CD4-positive, alpha-beta T cell treated with Interleukin-6 at 100 ng/mL for 8 hours (primary cell): Measurements from ENCODE around the gene ARMH3.
"Not testable (repeated sequence)": the region's sequence is repeated elsewhere in the genome, so short reads cannot be mapped to it uniquely, and the experiment has no call there.

Source experiments
- DNase-seq: peaks from one replicate; pipeline ENCODE4 v3.0.0-alpha.2; 2020; ENCODE audit warnings: mixed read lengths, low spot score

Gene ARMH3

GRCh38 chr10:101980677-101981076 lies 75.3 kb downstream of the ARMH3 start:
- DNase-seq, result not testable (repeated sequence)

DNA sequence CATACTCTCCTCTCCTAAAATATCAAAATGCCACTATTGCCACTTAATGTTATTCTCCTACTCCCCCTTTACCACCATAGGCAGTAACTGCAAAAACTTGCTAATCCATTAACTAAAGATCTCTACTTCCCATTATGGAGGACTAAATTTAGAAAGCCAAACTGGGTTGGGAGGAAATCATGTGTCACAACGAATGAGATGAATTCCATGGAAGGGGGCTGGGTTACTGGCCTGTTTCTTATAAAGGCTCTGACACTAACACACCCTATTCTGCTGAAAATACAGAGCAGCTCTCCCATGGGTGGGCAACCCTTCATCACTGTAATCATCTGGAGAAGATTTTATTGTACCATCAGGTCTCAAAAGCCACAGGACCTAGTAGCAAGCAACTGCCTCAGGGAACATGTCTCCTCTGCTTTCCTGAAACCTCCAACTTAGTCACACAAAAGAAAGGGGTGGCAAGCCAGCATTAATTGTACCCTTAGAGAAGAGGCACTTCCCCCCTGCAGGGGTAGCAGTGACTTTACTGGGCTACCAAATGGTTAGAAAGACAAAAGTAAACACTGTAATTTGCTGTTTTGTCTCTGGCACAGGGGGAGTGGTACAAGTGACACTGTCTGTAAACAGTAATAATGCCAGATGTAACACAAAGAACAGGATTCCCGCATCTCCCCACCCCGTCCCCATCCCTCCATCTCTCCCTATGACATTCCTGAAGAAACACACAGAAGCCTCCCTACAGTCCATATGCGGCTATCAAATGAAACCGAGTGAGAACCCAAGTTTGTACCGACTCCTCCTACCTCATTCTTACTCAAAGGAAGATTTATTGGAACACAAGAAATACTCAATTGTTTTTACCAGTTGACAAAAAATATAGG lies 81.6 kb downstream of the ARMH3 start:
- DNase-seq, result no peak

- no peak for DNase-seq
These were observed 83.2 kb downstream of the ARMH3 start for GRCh38 chr10:101972761-101973160.

GRCh38 chr10:101969412-101969922 lies 86.5 kb downstream of the ARMH3 start:
- no peak for DNase-seq

- no peak for DNase-seq
These were observed 87.0 kb downstream of the ARMH3 start for GRCh38 chr10:101968940-101969321.

DNA sequence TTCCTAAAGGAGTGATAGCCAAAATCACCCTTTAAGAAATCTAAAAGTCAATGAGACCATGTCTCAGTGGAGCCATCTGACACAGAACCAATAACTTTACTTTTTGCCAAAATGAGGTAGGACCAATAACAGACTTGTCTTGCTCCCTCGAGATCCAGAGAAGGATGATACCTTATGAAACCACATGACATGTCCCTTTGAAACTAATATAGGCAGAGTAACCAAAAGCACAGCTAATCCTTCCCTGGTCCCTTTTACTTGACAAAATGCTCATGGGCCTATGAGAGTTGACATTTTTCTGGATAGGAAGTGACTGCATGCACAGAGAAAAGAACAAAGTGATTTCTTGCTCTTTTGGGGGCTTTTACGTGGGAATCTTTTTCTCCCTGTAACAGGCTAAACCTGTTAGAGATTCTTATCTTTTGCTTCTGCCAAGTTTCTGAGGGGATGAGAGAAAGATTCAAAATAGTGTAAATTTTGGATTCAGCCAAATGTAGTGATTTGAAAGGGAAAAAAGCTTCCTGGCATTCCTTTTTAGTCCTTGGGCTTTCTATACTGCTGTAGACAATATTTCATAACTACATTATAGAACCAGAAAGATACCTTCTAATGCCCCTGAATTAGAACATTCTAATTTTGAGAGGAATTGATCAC lies 87.6 kb downstream of the ARMH3 start:
- no peak for DNase-seq

DNA sequence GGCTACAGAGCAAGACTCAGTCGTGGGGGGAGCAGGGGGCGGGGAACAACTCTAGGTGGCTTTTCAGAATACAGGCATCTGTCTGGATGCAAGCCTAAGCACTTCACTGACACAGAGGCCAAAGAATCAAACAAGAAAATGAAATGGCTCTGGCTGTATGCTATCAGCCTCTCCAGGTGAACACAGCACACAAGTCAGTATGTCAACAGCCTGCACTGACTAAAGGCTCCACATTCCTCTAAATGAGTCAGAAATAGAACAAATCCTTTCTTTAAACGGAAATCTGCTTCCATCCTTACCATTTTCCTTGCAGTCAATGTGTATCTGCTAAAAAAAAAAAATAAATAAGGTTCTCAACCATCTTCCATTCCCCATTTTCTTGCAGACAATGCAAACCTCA lies 88.3 kb downstream of the ARMH3 start:
- DNase-seq, result no peak

DNA sequence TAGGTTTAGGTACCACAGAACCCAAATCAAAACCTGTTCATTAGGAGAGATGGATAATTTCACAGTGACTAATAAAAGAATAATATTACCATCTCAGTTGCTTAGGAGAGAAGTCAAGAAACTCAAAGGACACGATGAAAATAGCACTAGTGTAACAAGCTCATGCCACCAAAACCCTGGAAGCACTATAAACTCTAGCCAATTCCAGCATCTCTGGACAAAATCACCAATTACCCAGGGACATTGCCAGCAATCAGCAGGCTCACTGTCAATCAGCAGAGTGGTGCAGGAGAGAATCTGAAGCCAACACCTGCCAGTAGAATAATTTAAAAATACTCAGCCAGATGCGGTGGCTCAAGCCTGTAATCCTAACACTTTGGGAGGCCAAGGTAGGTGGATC lies 88.9 kb downstream of the ARMH3 start:
- no peak for DNase-seq

- DNase-seq, result no peak
These were observed 90.8 kb downstream of the ARMH3 start for GRCh38 chr10:101965075-101965765.

DNA sequence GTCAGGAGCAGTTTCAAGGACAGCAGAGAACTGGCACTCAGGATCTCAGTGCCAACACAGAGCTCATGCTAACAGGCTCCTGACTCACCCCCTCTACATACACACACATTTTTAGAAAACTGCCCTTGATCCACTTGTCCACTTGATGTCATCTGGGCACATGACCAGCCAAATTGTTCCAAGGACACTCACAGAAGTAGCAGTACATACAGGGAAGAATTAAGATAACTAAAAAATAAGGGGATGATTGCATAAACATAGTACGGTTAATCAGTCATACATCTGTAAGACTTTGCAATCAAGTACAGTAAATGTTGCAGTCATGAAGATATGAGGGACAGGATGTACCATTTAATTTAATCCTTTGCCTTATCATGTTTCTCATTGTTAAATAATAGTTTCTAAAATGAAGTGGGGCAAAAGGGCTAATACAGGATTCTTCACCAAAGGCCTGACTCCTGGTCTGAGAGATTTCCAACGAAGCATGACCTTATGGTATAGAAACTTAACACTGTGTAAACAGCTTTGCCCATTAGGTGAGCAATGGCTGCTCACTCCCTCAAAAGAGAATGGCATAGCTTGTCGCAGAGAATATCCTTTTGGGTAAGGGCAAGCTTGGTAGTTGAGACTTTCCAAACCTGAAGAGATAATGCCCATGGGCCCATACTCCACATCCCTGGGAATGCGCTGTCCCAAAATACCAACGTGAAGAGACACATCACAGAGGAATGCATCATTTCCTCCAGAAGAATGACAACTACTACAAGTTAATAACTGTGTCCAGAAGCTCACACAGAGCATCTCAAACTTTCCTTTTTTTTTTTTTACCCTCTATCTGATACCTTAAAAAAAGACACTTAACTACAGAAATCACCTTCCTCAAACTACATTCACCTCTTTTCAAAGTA lies 94.1 kb downstream of the ARMH3 start:
- no peak for DNase-seq

DNA sequence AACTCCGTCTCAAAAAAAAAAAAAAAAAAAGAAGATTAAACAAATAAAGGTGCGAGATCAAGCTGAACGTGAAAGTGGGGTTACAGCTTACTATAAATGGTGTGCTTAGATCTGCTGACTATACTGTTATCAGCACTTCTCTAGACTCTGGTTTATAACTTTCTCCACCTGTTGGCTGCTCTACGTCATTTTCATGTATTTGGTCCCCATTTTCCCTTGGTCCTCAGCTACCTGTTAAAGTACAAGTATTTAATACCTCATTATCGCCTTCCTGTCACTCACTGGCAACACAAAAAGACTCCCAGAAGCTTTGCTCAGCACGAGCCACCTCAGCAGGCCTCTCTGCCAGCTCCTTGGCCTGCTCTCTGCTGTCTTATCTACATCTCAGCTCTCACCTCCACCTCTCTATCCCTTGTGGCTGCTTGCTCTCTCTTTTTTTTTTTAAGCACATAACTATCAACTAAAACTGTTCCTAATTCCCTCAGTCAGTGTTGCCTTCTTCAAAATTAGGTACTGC lies 95.0 kb downstream of the ARMH3 start:
- no peak for DNase-seq

DNA sequence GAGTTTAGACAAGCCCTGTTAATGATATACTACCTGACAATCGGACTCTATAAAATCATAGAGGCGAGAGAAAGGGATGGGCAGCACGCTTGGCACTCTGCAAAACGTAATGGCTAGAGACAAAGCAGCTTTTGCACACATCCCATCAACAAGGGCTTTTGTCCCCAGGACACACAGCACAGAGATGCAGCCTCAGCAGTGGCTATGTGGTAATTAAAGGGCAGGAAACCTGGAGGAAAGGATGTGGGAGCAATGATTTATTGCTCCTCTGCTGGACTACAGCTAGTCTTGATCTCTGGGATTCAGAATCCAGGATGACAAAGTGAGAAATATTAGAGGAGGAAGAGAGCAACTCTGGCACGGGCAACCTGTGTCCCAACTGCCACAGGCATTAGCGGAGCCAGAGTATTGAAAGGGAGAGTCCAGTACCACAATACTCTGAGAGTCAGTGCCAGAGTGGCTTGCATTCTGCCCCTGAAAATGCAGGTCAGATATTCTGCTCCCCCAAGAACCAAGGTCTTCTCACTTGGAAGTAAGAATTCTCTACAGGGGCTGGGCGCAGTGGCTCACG lies 96.5 kb downstream of the ARMH3 start:
- DNase-seq, result no peak

- DNase-seq, result no peak
These were observed 97.3 kb downstream of the ARMH3 start for GRCh38 chr10:101958691-101959090.

DNA sequence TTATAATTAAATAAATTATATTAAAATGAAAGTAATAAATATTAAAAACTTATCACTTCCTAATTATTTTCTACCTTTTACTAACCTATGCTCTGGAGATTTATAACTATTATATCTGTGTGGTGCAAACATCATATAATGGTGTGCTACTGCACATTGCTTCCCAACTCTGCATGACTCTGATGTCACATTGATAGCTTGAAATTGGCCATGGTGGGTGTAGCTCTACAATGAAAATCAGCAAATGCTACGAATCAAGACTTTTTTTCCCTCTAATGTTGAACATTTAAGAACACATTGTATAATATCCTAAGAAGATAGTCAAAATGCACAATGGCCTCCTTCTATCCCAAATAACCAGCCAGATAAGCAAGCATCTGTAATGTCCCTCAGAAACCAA lies 99.1 kb downstream of the ARMH3 start:
- DNase-seq, result no peak

DNA sequence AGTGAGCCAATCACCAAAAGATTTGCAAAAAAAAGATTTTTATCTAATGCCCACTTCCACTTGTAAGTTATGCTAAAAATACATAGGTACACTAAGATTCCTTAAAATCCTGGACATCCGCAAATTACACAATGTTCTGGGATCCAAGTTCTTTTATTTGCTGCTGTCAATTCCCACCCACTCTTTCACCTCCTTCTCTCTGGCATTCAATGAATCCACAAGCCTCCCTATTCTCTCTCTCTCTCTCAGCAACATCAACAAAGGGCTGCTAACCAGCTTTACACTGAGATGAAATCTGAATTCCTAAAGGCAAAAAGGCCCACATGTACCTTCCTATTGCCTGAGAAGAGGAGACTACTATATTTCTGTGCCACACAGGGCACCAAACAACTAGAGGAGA lies 99.9 kb downstream of the ARMH3 start:
- DNase-seq, result no peak

- DNase-seq, result no peak
These were observed 103.8 kb downstream of the ARMH3 start for GRCh38 chr10:101952191-101952590.

GRCh38 chr10:101950213-101950612 lies 105.8 kb downstream of the ARMH3 start:
- no peak for DNase-seq

GRCh38 chr10:101941871-101942270 lies 114.1 kb downstream of the ARMH3 start:
- DNase-seq, result no peak

- no peak for DNase-seq
These were observed 115.1 kb downstream of the ARMH3 start for GRCh38 chr10:101940916-101941315.

GRCh38 chr10:101939729-101940128 lies 116.2 kb downstream of the ARMH3 start:
- DNase-seq, result no peak

DNA sequence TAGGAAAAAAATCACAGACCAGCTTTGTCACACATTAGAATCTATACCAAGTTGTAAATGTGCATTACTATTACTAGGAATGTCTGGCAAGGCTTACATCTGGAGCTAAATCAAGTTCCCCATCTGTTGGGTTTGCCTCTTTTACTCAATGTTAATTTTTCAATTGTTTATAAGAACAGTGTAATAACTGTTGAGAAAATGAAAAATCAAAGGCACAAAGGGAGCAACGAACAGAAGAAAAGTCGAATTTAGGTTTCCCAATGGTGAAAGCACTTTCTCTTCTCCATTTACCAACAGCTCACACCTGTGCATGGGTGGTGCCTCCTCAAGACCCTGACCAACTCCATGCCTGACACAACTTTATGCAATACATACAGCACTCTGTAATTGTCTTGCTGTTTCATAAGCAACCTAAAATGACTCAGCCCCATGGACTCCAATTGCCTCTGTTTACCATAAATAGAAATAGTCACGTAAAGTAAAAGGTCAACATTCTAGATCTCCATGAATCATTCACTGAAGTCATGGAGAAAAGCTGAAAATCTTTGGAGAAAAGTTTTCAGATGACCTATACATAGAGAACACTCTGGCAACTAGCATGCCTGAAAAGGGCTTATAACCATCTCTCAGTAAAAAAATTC lies 116.8 kb downstream of the ARMH3 start:
- no peak for DNase-seq
